Measurements from ENCODE around the gene PTH1R. TPM values are rescaled to one million over a fixed set of nuclear protein-coding genes. Genes with fewer than 3 reads are reported as not detected.
A peak's percentile ranks its signal among the peaks of the same experiment; 100 is the strongest.

PTH1R gene
- total RNA-seq, 2 donors from 2014 or later = 5.8 to 17.9 TPM

DNA sequence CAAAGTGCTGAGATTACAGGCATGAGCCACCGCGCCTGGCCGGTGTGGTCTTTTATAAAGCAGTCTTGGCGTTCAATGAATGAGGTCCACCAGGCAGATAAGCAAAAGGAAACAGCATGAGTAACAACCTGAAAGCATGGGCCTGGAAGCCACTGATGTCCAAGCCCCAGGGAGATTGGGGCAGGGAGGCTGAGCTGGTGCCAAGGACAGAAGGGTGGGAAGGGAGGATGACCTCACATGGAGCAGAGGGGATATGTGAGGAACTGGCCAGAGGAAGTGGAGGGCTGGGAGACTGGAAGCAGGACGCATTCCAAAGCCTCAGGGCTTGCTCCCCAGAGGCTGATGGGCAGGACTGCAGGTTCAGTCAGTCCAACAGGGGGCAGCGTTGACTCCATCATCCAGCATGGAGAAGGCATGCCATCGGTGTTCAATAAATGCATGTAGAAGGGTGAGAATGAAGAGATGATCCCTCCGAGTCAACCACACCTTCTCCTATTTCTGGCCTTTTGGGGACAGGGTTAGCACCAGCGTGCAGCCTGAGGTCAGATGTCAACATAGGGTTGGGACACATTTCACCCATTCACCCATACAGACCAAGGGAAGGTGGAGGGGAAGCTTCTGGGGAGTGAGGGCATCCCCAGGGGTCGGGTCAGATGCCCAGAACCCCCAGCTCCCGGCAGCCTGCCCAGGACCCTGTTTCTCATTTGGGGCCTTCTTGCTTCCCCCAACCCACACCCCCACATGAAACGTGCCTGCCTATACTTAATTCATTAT lies 29.1 kb upstream of the PTH1R start:
- DNase-seq (ENCODE audit: low spot score) = peak; percentile 78
- intact Hi-C loops (cut with DNase I) = no loop called here

DNA sequence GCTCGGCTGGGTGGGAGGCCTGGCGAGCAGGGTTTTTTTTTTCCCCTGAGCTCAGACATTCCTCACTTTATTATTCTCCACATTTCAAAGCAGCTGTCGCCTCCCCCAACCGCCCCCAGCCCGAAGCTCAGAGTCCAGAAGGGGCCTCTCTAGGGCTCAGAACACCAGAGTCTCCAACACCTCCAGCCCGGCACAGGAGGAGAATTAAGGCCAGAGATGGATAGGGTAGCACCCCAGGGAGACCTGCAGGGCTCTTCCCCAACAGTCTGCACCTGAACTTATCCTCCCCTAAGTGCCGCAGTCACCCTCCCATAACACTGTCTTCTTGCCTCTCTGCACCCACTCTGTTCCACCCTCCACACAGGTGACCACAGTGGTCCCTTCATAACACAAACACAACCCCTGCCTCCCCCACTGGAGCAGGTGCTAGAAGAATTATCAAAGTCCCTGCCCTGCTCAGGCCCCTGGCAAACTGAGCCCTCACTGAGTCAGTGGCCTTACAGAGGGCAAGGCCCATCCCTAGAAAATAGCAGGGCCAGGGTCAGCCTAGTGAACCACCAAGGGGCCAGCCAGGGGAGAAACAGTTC lies 28.4 kb upstream of the PTH1R start:
- peak; percentile 28 for DNase-seq (ENCODE audit: low spot score)
- intact Hi-C loops (cut with DNase I) = no loop called here

DNA sequence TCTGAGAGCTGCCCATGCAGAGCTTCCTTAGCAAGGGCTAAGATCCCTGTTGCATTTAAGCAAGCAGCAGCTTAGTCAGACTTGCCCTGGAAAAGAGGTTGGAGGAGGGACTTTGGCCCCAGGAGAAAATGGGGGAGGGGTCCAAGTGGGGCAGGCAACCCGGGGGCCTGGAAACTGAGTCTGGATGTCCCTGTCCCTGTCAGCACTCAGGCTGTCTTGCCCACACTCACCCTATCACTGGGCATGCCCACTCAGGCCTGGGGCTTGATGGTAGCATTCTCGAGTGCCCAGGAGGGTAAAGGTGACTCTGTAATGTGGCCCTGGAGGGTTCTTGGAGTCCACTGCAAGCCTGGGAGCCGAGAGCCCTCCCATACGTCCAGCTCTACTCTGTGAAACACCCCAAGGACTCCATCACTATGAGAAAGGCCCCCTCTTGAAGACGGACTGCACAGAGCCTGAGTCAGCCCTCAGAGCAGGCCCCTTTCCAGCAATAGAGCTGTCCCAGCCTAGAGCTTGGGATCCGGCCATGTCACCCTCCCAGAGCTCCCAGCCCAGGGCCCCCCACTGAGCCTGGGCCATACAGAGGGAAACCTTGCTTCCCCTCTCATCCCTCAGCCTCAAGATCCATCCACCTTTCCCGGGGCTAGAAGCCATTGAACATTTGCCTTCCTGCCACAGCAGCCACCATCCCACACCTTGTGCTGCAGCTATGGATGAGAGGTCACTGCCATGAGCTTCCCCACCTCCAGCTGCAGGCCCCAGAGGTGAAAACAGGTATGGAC lies 27.6 kb upstream of the PTH1R start:
- intact Hi-C loops (cut with DNase I) = no loop called here
- DNase-seq (ENCODE audit: low spot score) = peak; percentile 56

DNA sequence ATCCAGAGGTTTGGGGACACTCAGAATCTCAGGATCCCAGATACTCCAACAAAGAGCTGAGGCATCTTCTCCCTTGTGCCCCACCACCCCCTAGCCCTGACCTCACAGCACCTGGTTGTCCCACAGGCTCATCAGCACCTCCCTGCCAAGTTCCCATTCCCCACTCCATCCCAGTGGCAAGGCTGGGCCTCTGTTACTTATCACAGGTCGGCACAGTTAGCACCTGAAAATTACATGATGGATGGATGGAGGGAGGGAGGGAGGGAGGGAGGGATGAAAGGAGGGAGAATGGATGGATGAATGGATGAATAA lies 27.1 kb upstream of the PTH1R start:
- intact Hi-C loops (cut with DNase I) = no loop called here
- DNase-seq (ENCODE audit: low spot score) = peak; percentile 46

DNA sequence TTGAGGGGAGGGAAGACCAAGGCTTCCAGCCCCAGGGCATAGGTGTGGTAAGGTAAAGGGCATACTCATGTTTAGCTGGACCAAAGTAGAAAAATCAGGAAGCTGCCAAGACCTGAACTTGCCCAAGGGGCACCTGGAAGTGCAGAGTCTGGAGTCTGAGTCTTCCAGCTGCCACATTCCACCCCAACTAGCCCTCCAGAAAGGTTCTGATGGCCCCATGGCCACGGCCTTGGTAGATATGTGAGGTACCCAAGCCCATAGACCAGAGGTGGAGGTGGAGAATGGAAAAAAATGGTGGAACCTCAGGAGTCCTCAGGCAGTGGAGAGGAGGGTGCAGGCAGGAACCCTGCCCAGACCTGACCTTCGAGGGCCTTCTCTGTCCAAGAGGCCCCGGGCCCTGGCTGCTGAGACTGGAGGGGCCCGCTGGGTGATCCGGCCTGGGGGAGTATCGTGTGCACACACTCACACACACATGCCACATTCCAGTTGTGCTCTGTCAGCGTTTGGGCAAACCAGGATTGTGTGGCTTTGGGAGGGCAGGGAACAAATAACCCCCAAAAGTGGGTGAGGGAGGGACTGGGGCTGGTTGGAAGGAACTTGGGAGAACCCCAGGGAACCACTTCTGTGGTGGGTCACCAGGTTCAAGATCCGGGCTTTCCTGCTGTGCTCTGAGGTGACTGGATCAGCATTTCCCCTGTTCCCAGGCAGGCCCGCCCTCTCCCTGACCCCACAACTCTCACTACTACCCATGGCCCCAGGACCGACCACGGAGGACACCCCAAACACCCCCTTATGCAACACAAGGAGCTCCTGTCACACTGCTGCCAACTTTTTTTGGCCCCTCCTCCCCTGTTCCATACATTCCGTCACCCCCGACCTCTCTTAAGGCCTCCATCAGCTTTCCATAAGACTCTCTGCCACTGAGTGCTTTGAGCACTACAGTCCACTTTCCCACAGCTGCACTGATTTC lies 25.9 kb upstream of the PTH1R start:
- DNase-seq (ENCODE audit: low spot score) = peak; percentile 65
- intact Hi-C loops (cut with DNase I) = no loop called here

DNA sequence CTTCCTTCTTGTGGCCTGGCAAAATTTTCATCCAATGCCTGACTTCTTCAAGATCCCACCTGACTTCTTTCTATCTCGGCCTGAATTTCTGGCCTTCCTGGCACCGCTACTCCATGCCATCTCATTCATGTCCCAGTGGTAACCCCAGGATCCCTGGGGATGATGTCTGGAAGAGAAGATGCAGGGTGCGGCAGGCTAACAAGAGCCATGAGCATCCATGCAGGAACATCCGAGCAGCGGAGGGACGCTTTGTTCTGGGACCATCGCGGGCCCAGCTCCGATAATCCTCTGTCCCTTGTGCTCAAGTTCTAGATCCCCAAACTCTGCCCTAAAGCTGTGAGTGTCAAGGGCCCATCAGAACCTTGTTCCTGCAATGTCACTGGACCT lies 25.2 kb upstream of the PTH1R start:
- peak; percentile 69 for DNase-seq (ENCODE audit: low spot score)

DNA sequence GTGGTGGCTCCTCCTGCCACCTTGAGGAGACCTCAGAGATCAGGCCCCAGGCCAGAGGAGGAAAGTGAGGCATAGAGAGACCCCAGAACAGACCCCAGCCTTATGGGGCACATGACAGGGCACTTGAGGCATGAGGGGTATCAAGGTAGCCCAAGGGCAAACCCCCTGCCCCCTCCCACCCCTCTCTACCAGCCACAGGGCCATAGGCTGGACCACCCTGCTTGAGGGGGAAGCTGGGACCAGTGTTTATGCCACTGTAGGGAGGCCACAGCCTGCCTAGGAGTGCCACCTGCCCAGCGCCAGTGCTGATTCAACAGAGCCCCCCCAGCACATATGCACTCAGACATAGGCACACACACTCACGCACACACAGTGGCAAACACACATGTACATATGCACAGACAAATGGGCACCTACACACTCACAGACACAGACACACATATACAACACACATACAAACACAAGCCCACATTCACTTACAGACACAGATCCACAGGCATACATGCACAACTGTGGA lies 24.6 kb upstream of the PTH1R start:
- DNase-seq (ENCODE audit: low spot score) = peak; percentile 42
- intact Hi-C loops (cut with DNase I) = no loop called here

More for the DNA sequence above, 25.2 kb upstream of the PTH1R start:
- intact Hi-C loops (cut with DNase I) = no loop called here

DNA sequence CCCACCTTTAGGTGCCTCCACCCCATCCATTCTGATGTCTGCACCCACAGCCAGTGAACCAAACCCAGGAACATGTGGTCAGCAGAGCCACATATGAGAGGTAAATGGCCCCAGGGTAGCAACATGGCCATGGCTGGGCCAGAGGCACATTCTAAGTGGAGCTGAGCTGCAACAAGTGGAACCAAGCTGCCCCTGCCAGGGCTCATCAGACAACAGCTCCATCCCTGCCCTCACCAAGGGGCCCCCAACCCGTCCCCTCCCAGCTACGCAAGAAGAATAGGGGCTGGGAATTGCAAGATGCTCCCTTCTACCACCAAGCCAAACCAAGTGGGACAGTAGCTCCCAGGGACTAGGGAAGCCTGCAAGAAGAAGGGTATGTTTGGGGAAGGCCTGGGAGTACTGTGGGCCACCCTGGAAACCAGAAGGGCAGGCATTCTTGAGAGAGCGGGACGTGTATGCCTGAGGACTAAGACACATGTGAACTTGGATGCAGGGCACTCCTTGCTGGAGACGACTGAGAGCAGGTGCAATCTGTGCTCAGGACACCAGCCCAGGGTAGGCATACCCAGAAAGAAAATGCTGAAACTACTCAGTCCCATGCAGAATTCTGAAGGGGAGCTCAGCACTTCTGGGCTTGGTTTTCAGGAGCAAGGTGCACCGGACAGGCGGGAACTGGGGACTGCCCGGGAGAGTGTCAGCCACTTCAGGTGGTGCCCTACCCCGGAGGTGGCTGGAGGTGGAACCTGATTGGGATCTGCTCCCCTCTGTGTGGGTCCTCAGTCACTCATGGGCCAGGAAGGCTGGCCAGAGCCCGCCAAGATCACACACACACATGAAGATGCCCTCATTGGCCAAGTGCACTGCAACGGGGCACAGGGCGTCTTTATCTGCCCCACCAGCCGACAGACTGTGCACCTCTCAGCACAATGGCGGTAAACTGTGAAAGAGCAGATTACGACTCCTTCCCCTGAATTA lies 23.8 kb upstream of the PTH1R start:
- peak; percentile 58 for DNase-seq (ENCODE audit: low spot score)

DNA sequence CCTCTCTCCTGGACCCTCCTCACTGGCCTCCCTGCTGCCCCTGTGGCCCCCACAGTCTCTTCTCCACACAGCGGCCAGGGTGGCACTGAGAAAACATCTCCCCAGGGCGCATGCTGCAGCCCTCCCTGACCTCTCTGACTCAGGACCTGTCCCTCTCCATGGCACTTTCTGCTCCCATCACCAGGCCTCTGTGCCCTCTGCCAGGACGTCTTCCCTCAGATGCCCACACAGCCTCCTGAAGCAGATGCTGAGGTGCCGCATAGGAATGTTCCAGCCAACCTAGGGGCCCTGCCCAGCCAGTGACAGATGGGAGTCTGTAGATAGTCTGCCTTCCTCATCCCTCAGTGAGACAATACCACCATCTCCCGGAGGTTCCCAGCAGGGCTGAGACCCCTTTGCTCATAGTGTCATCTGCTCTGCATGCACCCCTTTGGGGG lies 22.9 kb upstream of the PTH1R start:
- intact Hi-C loops (cut with DNase I) = no loop called here
- DNase-seq (ENCODE audit: low spot score) = peak; percentile 72

More for the DNA sequence above, 23.8 kb upstream of the PTH1R start:
- intact Hi-C loops (cut with DNase I) = no loop called here

DNA sequence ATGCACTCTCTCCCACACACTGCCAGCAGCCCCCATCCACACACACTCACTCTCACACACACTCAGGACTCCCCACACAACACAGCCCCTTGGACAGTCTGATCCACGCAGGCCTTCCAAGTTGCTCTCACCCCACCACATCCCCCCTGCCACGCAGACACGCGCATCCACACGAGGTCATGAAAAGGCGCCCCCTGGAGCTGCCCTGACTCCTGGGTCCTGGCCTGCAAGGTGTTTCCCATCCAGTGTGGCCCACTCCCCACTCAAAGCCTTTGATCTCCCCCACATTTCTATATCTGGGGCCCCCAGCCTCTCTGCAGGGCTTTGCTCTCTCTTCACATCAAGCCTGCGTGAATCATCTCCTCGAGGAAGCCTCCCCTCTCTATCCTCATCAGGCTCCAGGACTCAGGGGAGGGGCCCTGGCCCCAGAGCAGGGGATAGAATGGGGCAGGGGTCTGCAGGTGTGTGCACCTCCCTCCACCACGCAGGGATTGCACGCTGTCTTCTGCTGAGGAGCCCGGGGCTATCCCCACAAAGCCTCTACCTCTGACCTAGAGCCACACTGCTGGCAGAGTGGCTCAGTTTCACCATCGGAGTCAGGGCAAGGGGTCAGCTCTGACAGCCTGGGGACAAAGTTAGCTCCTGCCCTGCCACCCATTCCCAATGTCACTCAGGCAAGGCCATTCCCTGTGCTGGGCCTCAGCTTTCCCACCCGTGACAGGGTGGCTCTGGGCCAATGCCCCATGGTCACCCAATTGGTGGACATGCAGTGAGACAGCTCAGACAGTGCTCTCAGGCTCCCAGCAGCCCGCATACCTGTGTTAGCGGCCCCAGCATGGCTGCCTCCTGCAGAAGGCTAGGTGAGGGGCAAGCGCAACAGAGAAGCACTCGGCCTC lies 20.7 kb upstream of the PTH1R start:
- intact Hi-C loops (cut with DNase I) = no loop called here
- DNase-seq (ENCODE audit: low spot score) = peak; percentile 70

DNA sequence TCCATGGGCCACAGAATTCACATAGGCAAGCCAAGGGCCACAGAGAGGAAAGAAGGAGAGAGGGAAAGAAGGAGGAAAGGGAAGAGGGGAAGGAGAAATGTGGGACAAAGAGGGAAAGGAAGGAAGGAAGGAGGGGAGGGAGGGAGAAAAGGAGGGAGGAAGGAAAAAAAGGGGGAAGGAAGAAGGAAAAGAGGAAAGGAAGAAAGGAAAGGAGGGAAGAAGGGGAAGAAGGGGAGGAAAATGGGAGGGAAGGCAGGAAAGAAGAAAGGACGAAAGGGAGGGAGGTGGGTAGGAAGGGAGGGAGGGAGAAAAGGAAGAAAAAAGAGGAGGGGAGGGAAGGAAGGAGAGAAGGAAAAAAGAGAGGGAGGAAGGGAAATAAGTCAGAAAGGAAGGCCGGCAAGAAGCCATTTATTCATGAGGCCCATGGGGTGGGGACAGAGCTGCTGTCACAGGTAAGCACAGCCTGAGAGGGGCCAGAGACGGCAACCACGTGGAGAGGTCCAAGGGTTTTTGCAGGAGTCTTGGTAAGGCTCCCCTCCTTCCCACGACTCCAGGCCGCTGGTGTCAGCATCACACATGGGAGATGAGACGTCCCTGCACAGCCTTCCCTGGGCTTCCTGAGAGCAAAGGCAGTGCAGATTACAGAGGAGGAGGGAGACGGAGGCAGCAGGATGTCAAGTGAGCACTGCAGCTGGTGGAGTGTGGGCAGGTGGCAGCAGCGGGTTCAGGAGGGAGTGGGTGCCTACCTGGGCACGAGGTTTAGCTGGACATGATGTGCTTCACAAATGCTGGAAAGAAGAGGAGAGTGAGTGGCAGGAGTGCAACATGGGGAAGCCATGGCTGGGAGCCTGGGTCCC lies 19.8 kb upstream of the PTH1R start:
- peak; percentile 47 for DNase-seq (ENCODE audit: low spot score)
- intact Hi-C loops (cut with DNase I) = no loop called here

DNA sequence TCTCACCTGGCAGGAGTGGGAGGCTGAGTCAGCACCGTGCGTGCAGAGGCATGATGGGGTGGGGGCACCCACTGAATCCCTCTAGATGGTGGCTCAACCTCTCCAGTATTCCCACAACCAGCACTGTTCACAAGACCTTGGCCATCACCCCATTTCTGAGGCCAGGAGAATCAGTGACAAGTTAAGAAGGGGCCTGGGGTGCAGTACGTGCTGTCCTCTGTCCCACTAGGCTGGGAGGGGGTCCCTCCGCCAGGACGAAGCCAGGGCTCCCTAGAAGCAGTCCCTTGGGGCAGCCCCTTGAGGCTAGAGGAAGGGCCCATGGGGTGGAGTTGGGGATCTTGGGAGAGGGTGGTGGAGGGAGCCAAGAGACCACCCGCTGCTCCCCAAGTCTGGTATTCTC lies 19.1 kb upstream of the PTH1R start:
- intact Hi-C loops (cut with DNase I) = no loop called here
- DNase-seq (ENCODE audit: low spot score) = peak; percentile 66

DNA sequence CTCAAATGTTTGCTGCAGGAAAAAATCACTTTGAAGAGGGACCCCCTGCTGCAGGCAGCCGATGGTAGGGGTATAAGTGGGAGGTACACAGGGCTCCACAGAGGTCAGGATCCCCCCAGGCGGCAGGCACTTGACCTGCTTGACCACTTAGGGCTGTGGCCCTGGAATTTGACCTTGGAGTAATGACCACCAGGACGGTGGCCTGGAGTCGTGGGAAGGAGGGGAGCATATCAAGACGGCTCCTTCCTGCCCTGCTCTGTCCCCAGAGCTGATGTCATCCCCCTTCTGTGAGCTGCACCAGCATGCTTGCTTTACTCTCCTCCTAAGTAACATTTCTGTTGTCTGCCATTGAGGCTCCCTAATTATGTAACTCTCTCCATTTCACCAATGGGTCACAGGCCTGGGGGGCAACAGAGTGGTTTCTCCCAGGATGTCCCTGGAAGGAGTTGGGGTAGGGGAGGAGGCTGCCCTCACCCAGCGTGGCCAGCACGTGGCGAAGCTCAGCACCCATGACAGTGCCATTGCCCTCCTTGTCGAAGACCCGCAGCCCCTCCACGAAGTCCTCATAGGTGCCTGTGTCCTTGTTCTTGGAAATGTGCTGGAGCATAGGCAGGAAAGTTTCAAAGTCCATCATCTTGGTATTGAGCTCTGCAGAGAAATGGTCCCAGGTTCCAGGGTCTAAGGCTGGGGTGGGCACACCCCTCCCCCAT lies 18.4 kb upstream of the PTH1R start:
- peak; percentile 63 for DNase-seq (ENCODE audit: low spot score)

DNA sequence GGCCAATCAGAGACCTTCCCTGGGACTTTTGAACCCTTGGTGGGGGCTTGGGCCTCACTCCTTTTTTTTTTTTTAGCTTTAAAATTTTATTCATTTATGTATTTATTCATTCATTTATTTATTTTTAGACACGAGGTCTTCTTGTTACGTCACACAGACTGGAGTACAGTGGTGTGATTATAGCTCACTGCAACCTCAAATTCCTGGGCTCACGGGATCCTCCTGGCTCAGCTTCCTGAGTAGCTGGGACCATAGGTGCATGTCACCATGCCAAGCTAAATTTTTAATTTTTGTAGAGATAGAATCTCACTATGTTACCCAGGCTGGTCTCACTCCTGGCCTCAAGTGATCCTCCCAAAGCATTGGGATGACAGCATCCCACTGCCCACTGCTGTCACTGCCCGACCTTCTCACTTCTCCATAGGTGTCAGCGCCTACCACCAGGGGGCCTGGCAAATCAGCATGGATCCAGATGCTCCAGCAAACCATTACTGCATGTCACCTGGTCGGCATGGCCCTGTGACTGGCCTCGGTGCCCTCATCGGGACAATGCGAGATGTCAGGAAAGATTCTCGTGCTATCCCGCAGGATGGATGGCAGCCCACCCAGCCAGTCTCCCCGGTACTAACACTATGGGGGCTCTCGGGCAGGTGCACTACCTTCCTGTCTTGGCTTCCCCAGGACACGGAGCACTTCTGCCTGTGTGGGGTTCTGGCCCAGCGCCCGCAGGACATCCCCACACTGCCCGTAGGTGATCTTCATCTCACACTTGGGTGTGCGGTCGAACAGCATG lies 17.3 kb upstream of the PTH1R start:
- intact Hi-C loops (cut with DNase I) = loop anchor here in 1 of 2 donors (5.0 to 10.0 kb wide), 2 partner anchors 37 to 155 kb away; partner anchors contain the start of gene TMIE
- DNase-seq (ENCODE audit: low spot score) = peak; percentile 64

More for the DNA sequence above, 18.4 kb upstream of the PTH1R start:
- intact Hi-C loops (cut with DNase I) = no loop called here

All from posterior vena cava (tissue), 2 donors.